ENCODE data around the gene BABAM2.

Gene BABAM2

GRCh38 chr2:28342081-28342967 is 451.8 kb downstream of the BABAM2 start:
- DNase-seq (ENCODE audit: low read depth, low spot score) = peak; percentile 96

DNA sequence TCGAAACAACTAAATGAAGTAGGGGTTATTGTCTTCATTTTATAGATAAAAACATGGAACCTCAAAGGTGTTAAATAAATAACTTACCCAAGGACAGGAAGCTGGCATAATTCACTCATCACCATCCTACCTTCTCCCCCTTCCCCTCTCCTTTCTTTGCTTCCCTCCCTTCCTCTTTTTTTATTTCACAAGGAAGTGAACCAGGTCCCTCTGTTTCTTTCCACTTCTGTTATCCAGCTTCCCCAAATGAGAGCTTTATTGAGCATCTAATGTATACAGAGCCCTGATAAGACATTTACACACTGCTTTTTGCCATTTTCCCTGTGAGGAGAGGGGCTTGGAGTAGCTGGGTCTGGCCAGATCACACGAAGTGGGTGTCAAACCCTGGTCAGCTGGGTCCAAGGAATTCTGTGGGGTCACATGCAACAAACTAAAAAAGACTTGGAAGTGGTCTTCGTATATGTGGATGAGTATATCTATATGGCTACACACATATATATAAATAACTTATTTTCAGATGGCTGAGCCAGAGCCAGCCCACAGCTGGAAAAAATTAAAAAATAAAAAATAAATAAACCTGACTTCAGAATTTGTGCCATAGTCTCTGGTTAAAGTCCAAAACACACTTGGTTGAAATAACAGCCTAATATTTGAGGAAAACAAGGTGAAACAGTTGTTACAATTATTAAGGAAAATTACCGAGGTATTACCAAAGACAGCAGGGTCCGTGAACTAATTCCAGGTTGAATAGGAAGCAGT is 452.8 kb downstream of the BABAM2 start:
- no peak for DNase-seq (ENCODE audit: low read depth, low spot score)

DNA sequence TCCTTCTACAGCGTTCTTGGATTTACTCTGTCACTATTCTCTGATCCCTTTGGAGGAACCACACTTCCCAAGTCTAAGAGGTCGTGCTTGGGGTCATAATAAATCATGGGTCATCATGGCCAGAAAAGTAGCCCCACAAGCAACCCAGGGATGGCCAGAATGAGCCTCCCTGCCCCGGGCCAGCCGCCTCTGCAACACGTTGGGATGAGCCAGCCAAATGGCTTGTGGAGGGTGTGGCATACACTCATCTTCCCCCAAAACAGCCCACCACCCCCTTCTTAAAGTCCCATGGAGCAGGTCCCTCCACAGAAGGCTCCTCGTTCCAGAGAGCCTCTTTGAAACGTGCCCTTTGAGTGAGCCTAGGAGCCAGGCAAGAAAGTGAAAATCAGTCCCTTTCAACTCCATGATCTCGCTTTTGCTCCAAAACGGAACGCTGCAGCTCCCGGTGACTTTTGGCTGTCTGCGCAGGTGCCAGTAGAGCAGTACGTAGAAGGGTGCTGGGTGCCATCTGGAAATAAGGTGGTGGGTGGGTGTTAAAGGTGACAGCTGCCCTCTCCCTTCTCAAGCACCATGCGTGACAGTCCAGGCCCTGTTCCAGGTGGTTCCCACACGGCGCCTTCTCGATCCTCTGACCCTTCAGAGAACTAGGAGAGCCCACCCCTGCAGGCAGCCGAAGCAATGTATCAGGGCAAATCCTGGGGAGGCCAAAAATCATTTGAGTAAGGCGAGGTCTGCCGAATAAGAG is 453.6 kb downstream of the BABAM2 start:
- DNase-seq (ENCODE audit: low read depth, low spot score) = no peak

DNA sequence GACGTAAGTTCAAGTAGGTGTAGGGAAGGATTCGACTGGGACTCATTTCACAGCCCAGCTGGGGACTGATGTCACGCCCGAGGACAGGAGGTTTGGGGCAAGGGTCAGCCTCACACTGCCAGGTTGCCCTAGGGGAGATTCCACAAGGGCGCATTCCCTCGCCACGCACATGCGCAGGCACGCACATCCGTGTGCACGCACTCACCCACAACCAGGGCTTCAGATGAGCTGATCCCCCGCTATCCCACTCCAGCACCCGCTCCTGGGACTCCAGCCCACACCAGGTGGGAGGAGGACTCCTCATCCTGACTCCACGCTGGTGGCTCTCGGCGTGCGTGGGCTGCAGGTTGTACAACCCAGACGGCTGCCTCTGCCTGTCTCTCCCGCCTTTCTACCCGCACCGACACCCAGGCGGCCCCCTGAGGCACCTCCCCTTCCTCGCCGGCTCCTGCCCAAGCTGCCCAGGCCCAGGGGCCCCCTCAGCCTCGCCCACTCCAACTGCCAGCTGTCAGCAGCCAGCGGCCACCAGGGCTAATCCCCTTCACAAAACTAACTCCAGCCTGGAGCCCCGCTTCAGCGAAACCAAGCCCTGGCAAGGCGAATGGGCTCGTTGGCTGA is 454.3 kb downstream of the BABAM2 start:
- DNase-seq (ENCODE audit: low read depth, low spot score) = no peak

- no peak for DNase-seq (ENCODE audit: low read depth, low spot score)
These were observed 455.1 kb downstream of the BABAM2 start for GRCh38 chr2:28345619-28346018.

GRCh38 chr2:28346587-28346986 is 456.1 kb downstream of the BABAM2 start:
- DNase-seq (ENCODE audit: low read depth, low spot score) = peak; percentile 76

DNA sequence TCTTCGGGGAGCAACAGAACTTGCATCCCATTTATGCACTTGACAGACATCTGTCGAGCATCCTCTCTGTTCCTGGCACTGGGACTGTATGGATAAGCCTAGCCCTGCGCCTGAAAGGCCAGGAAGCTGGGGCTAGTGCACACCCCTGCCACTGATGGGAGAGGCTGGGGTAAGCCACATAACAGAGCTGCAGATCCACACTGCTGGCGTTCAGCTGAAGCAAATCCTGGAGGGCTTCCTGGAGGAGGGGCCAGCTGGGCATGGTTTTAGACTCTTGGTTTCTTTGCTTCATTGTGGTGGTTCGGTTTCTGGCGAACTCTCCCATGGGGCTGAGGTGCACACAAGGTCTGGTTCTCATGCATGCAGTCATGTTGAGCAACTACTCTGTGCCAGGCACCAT is 456.7 kb downstream of the BABAM2 start:
- DNase-seq (ENCODE audit: low read depth, low spot score) = no peak

DNA sequence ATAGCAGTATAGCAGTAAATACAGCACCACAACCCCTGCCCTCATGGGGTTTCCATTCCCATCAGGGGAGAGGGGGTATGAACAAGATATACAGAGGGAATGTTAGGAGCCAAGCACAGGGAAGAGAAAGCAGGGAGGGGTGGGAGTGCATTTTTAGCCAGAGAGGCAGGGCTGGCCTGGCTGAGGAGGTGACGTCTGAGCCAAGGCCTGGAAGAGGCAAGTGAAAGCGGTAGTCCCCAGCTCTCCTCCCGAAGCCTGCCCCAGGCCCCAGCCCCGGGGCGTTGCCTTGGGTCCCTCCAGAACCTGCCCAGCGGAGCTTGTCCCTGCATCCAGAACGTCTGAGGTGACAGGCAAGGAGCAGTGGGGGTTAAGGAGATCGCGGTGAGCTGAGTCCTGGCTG is 457.1 kb downstream of the BABAM2 start:
- no peak for DNase-seq (ENCODE audit: low read depth, low spot score)

- no peak for DNase-seq (ENCODE audit: low read depth, low spot score)
These were observed 457.6 kb downstream of the BABAM2 start for GRCh38 chr2:28348149-28348567.

- DNase-seq (ENCODE audit: low read depth, low spot score) = no peak
These were observed 458.4 kb downstream of the BABAM2 start for GRCh38 chr2:28348921-28349320.

DNA sequence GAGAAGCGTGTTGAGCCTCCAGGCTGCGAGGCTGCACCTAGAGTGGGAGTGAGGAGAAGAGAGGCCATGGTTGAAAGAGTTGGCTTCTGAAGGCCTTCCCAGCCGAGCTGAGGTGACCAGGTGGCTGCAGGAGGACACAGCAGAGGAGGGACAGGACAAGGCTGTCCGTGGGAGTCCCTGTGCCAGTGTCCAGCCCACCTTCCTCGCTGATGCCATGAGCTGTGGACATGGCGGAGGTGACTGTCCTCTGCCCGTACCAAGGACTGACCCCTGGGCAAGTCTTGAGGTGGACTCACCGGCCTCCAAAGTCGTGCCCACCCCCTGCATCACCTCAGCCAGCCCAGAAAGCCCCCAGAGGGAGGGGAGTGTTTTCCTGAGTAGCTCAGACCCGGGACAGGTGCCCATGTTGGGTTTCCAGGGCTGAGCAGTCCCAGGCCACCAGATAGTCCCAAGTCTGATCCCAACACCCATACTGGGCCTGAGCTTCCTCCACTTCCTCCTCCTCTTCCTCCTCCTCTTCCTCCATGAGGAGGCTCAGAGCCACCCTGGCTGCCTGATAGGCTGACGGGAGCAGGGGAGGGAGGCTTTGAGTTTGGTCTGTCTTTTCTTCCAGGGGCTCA is 459.1 kb downstream of the BABAM2 start:
- DNase-seq (ENCODE audit: low read depth, low spot score) = no peak

- no peak for DNase-seq (ENCODE audit: low read depth, low spot score)
These were observed 459.7 kb downstream of the BABAM2 start for GRCh38 chr2:28350196-28350595.

DNA sequence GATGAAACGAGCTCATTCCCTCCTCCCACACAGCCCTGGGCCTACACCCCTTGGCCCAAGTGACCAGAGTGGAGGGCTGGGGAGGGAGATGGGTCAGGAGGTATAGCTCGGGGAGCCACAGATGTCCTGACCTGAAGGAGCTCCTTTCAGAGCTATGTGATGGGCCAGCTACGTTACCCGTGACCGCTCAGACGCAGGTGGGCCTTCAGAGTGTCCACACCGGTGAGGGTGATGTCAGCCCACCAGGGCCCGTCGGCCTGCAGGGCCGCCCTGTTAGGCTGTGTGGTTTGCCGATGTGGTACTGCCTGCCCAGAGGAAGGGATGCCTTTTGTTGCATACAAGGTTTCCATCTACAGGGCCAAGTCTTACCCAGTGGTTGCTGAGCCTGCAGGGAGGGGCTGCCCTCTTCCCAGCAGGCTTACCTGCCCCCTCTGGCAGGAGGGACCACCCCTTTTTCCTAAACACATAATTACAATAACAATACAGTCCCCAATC is 460.3 kb downstream of the BABAM2 start:
- no peak for DNase-seq (ENCODE audit: low read depth, low spot score)

DNA sequence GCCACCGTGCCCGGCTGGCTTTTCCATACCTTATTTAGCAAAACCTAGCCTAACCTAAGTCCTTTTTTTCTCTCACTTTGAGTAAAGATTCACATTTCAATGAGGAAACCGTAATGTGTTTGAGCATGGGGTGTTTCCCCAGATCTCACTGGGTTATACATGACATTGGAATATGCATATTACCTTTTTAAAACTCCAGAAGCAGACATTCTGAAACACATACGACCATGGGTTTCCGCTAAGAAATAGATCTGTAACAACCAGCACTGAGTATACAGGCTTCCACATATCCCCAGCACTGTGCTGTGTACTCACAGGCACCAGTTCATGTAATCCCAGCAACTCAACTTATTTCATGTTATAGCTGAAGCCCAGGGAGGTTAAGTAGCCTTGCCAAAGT is 461.1 kb downstream of the BABAM2 start:
- no peak for DNase-seq (ENCODE audit: low read depth, low spot score)

GRCh38 chr2:28352104-28352503 is 461.6 kb downstream of the BABAM2 start:
- DNase-seq (ENCODE audit: low read depth, low spot score) = no peak

DNA sequence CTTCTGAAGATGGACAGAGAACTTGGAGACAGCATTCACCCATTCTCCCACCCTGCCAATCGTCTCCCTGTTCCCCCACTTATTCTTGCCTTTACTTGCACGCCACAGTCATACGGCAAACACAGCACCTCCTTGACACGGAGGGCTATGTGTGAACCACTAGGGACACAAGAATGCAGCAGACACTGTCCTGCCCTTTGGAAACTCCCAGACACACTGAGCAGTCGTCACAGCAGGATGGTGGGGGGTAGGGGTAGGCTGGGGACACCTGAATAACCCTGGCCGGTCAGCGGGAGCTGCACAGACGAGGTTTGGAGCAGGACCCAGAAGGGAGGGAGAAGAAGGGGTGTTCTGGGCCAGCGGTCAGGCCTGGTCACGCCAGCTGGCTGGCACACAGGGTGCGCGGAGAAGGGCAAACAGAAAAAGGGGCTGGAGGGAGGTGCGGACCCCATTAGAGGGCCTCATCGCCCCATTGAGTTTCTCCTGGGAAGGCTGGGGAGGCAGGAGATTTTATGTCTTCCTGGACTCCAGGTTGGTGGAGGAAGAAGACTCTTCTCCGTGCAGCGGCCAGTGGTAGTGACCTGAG is 462.2 kb downstream of the BABAM2 start:
- no peak for DNase-seq (ENCODE audit: low read depth, low spot score)

DNA sequence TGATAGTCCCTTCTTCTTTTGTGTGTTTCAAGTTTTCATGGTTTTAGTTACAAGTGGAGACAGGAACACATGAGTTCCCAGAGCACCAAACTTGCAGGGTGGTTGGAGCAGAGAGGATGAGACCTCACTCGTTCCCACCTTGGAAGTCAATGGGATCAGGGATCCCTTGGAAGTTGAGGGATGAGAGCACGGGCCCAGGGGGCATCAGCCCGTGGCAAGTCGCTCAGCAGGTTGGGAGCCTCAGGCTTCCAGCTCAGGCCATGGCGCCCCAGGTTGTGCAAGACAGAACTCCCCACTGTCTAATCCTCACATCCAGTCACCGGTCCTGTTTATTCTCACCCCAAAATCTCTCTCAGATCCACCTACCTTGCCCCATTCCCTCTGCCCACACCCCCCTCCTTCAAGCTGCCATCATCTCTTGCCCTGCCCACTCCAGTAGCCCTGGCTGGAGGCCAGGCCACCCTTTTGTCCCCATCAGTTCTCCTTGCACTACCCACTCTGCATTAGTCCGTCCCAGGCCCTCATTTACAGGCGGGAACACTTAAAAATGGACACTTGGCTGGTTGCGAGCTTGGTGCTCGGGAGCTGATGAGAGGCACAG is 464.5 kb downstream of the BABAM2 start:
- no peak for DNase-seq (ENCODE audit: low read depth, low spot score)

DNA sequence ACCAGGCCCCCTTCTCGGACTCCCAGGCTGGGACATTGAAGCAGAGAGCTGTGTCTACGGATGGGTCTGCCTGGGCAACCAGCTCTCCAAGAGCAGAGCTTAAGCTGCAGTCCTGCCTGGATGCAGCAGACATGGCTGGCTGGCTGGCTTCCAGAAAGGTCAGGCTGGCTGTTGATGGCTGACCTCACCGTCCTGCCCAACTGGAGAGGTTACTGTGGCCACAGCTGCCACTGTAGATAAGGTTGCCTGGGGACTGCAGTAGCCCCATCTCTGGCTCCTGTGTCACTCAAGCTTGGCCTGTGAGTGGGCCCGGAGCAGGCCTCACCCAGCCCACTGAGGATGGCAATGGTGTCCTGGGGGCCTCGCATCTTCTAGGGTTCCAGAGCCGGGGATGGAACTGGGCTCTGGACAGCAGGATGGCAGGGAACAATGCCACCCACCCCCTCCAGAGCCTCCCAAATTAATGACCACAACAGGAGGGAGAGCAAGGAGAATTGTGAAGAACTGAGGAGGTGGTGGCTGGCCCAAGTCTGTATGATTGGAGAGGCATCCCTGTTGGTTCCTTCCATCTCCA is 465.1 kb downstream of the BABAM2 start:
- no peak for DNase-seq (ENCODE audit: low read depth, low spot score)

DNA sequence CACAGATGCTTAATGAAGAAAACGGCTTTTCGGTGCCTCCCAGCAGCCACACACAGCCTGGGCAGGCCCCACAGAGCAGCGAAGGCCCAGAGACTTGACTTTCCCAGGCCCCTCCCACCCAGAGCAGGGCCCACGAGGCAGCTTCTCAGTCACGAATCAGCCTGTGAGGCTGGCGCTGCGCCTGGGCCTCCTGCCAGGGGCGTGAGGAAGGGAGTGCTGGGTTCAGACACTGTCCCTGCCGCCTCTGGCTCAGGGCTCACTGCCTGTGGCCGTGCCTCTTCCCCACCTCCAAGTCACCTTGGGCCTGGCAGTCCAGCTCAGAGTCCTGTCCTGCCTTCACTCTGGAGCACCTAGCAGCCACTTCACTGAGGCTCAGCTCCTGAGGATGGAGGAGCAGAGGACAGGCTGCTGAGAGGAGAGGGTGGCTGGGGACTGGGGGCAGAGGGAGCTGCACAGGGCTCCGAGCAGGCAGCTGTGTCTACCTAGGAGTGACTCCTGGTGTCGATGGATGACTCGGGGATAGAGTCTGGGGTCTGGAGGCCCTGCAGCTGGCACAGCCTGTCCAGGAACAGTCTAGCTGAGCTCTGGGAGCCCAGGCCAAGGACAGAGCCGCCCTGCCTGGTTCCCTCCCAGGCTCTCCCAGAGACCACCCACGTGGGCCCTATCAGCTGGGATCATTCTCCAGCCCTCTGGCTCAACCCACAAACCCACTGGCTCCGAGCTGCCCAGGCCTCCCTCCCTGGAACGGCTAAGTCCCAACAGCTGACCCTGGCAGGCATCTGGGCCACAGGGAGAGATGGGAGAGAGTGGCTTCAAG is 465.8 kb downstream of the BABAM2 start:
- DNase-seq (ENCODE audit: low read depth, low spot score) = peak; percentile 70

Data from brain pericyte (primary cell).